Fibroblast of the aortic adventitia (primary cell): ENCODE measurements around the gene TPPP2. TPM values are rescaled to one million over a fixed set of nuclear protein-coding genes. Genes with fewer than 3 reads are reported as not detected.
A peak's percentile ranks its signal among the peaks of the same experiment; 100 is the strongest.

Experiments
- DNase-seq: peaks from one replicate; pipeline ENCODE4 v3.0.0-alpha.2; 2010; ENCODE audit warnings: low read depth
- H3K4me3 ChIP-seq: 2 replicates; pipeline ENCODE4 v1.5.1; 2011; ENCODE audit warnings: low read depth, mild to moderate bottlenecking, control low read depth, low read length, moderate library complexity
- CTCF ChIP-seq: IDR thresholded peaks from 2 replicates; pipeline ENCODE4 v1.5.1; 2011; ENCODE audit warnings: mild to moderate bottlenecking, low read length, control low read depth, inconsistent platforms; ENCODE audit not compliant: insufficient read depth
- total RNA-seq: library from RNA; depleted of rRNA; stranded (reverse); fragments of >200 nt; gene quantifications from 2 replicates; pipeline ENCODE4 v1.2.3, GENCODE V29; 2012; ENCODE audit warnings: low replicate concordance

The TPPP2 gene
- total RNA-seq, 1 donor, result not detected

- TF ChIP-seq CTCF, result peak; percentile 45
- peak; percentile 98 for DNase-seq
- H3K4me3 ChIP-seq, result peak within 1 kb of the TSS; percentile 89
Observed at GRCh38 chr14:20989787-20990600, 40.0 kb upstream of the TPPP2 start, which contains the start of gene METTL17. TSS of gene METTL17 (plus strand) at chr14:20989980. CDS start at chr14:20990003, 23 bp downstream.

- no peak for TF ChIP-seq CTCF
Observed at GRCh38 chr14:20996521-20996920, 33.5 kb upstream of the TPPP2 start.

GRCh38 chr14:20997115-20997514 is 32.9 kb upstream of the TPPP2 start:
- H3K4me3 ChIP-seq, result no peak overlapping the region
- TF ChIP-seq CTCF, result no peak
- DNase-seq, result no peak

More at GRCh38 chr14:20996521-20996920, 33.5 kb upstream of the TPPP2 start:
- no peak for DNase-seq
- no peak overlapping the region for H3K4me3 ChIP-seq

- TF ChIP-seq CTCF, result no peak
- H3K4me3 ChIP-seq, result no peak overlapping the region
- no peak for DNase-seq
Observed at GRCh38 chr14:20997564-20997963, 32.5 kb upstream of the TPPP2 start.

GRCh38 chr14:20998139-20998538 is 31.9 kb upstream of the TPPP2 start:
- no peak for TF ChIP-seq CTCF
- no peak for DNase-seq
- no peak overlapping the region for H3K4me3 ChIP-seq

- DNase-seq, result peak; percentile 73
- H3K4me3 ChIP-seq, result no peak within 1 kb of the TSS
- TF ChIP-seq CTCF, result no peak
Observed at GRCh38 chr14:20998674-20999366, 31.2 kb upstream of the TPPP2 start, which contains the start of gene SLC39A2. TSS of gene SLC39A2 (plus strand) at chr14:20999293. CDS start at chr14:20999447, 154 bp downstream.
